SU-DHL-6 (cell line): ENCODE results near the gene CDC25A.

Experiments used
- CTCF ChIP-seq: fragments of 200-600 bp; sonication (generic); IDR thresholded peaks from one replicate; pipeline ENCODE4 v1.5.1; 2017; ENCODE audit warnings: antibody characterized with exemption, mild to moderate bottlenecking, low read length, moderate library complexity; ENCODE audit not compliant: insufficient read depth, poor library complexity, severe bottlenecking
- EZH2phosphoT487 ChIP-seq: fragments of 200-600 bp; sonication (generic), shearing (Covaris generic); conservative IDR thresholded peaks from 2 replicates; pipeline ENCODE4 v1.6.1; 2018; ENCODE audit warnings: mild to moderate bottlenecking, antibody characterized with exemption, low read length, moderate library complexity, mixed read lengths

DNA sequence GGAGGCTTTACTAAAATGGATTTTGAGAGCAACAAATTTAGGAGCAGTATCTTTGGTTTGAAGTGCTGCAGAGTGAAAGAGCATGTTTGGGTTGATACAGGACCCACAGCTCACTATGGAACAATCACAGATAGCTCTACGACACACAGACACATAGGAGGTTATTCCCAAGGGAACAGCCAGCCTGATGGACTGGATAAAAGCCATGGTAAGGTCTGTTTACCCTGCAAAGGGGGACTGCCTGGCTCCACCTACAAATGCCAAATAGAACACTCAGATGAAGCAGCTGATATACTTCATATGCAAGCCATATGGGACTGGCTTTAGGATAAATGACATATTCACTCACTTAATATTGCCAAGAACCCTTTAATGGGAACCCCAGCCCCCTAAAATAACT, 75.4 kb downstream of the CDC25A start:
- no peak for TF ChIP-seq CTCF
- TF ChIP-seq EZH2phosphoT487 = no peak
